Measurements from ENCODE around the gene ZBTB46.
A peak's percentile ranks its signal among the peaks of the same experiment; 100 is the strongest.

ZBTB46 gene

GRCh38 chr20:63863798-63864544 is 32.9 kb upstream of the ZBTB46 start (continued):
- TF ChIP-seq ZBTB10 (tag by site-specific recombination; IDR thresholded peaks at IDR 0.05) (peak; percentile 87), ZBTB8A (tag by site-specific recombination; IDR thresholded peaks at IDR 0.05) (peak; percentile 91), YY2 (tag by site-specific recombination; IDR thresholded peaks at IDR 0.05) (no peak), ZNF658 (tag by site-specific recombination; IDR thresholded peaks at IDR 0.05) (no peak), KLF10 (tag by site-specific recombination; IDR thresholded peaks at IDR 0.05) (0 out of 2 replicates have a peak, but pooled peaks have one; percentile 17), ZNF626 (tag by site-specific recombination; IDR thresholded peaks at IDR 0.05) (no peak)

GRCh38 chr20:63863021-63863797 is 32.1 kb upstream of the ZBTB46 start:
- peaks cover 0 to 25% of the 10 kb centered on the region in 2 experiments; a peak in 2 of 3 replicates for H3K36me3 ChIP-seq (ENCODE audit: control insufficient read depth in 2 of 2, insufficient read depth in 1 of 2, low read length in 2 of 2)
- ChIA-PET CTCF (interaction anchor here (0.7 to 1.3 kb wide), 4 partner anchors 62 to 110 kb away, joined by 3 to 5 read pairs (median 4); no protein-coding TSS in a partner anchor), POLR2A (interaction anchor here (0.6 to 3.4 kb wide), 5 partner anchors 7 to 155 kb away, joined by 3 to 16 read pairs (median 6); partner anchors contain the start of genes ARFRP1 and ZGPAT)
- H3K9me3 ChIP-seq (ENCODE audit: control insufficient read depth, insufficient read depth, low read depth, low read length): no peaks in the 10 kb centered on the region
- no peaks in the 10 kb centered on the region for H3K4me1 ChIP-seq (ENCODE audit: control insufficient read depth, insufficient read depth, low read length)
- peak overlapping the region; percentile 67 for H3K27ac ChIP-seq (ENCODE audit: extremely low read depth, low read depth, low read length)
- H3K4me3 ChIP-seq (ENCODE audit: low read depth, low read length): no peak overlapping the region; the same call in 1 of the 2 replicates
- TF ChIP-seq ZNF266 (tag by site-specific recombination; IDR thresholded peaks at IDR 0.05; ENCODE audit: low read depth) (no peak), GLIS2 (tag by site-specific recombination; IDR thresholded peaks at IDR 0.05) (no peak), ZBTB26 (tag by site-specific recombination; optimal IDR thresholded peaks at IDR 0.05) (no peak), ZNF600 (tag by site-specific recombination; IDR thresholded peaks at IDR 0.05) (no peak), ZNF404 (tag by site-specific recombination; IDR thresholded peaks at IDR 0.05) (no peak), ZNF488 (tag by site-specific recombination; IDR thresholded peaks at IDR 0.05) (no peak), ZBTB1 (tag by site-specific recombination; IDR thresholded peaks at IDR 0.05) (no peak), SCRT1 (tag by site-specific recombination; IDR thresholded peaks at IDR 0.05; ENCODE audit: borderline replicate concordance) (no peak), ZNF391 (tag by site-specific recombination; IDR thresholded peaks at IDR 0.05; ENCODE audit: borderline replicate concordance, low read depth) (no peak), IKZF3 (tag by site-specific recombination; IDR thresholded peaks at IDR 0.05) (no peak), OVOL3 (tag by site-specific recombination; IDR thresholded peaks at IDR 0.05) (no peak), ZNF707 (tag by site-specific recombination; IDR thresholded peaks at IDR 0.05) (no peak), ZNF19 (tag by site-specific recombination; IDR thresholded peaks at IDR 0.05; ENCODE audit: low read depth) (no peak)
